Coronary artery (tissue), 2 donors: Measurements from ENCODE around the gene KPNB1.

Experiments
- DNase-seq: peaks from one replicate; pipeline ENCODE4 v3.0.0-alpha.2; 2017; ENCODE audit warnings: low spot score
- H3K27ac ChIP-seq, 2 donors: fragments of 200-600 bp; sonication (generic); one replicate each; pipeline ENCODE4 v1.5.1; 2016 to 2019
- H3K4me3 ChIP-seq: fragments of 200-600 bp; sonication (generic); 2 replicates; pipeline ENCODE4 v1.5.1; 2016; ENCODE audit warnings: mild to moderate bottlenecking, moderate library complexity
- CTCF ChIP-seq: fragments of 200-600 bp; sonication (generic); IDR thresholded peaks from one replicate; pipeline ENCODE4 v1.5.1; 2019; ENCODE audit warnings: antibody characterized with exemption

The KPNB1 gene

GRCh38 chr17:47712330-47713023 lies 62.8 kb downstream of the KPNB1 start:
- DNase-seq = no peak
- TF ChIP-seq CTCF = no peak
- no peak overlapping the region for H3K4me3 ChIP-seq
- no peak overlapping the region for H3K27ac ChIP-seq

GRCh38 chr17:47713980-47714700 lies 64.4 kb downstream of the KPNB1 start:
- Histone ChIP-seq H3K27ac (no peak overlapping the region), H3K4me3 (no peak overlapping the region)
- no peak for TF ChIP-seq CTCF
- DNase-seq = no peak

GRCh38 chr17:47714773-47715396 lies 65.2 kb downstream of the KPNB1 start:
- no peak for TF ChIP-seq CTCF
- no peak overlapping the region for H3K27ac ChIP-seq
- no peak for DNase-seq
- H3K4me3 ChIP-seq = no peak overlapping the region

- TF ChIP-seq CTCF = no peak
- Histone ChIP-seq H3K4me3 (no peak overlapping the region), H3K27ac (no peak overlapping the region)
- no peak for DNase-seq
Measured at GRCh38 chr17:47715669-47716325, 66.1 kb downstream of the KPNB1 start.

GRCh38 chr17:47716375-47716774 lies 66.7 kb downstream of the KPNB1 start:
- DNase-seq = no peak
- Histone ChIP-seq H3K4me3 (no peak overlapping the region), H3K27ac (no peak overlapping the region)

GRCh38 chr17:47717261-47717697 lies 67.6 kb downstream of the KPNB1 start:
- TF ChIP-seq CTCF = no peak
- DNase-seq = no peak
- Histone ChIP-seq H3K4me3 (no peak overlapping the region), H3K27ac (no peak overlapping the region)

More at GRCh38 chr17:47716375-47716774, 66.7 kb downstream of the KPNB1 start:
- TF ChIP-seq CTCF = no peak
